LHCN-M2 (cell line): ENCODE data around the gene ALKBH4. TPM values are rescaled to one million over a fixed set of nuclear protein-coding genes. Genes with fewer than 3 reads are reported as not detected.
"Not testable (repeated sequence)": the region's sequence is repeated elsewhere in the genome, so short reads cannot be mapped to it uniquely, and the experiment has no call there.

Experiments used
- DNase-seq: peaks from one replicate; pipeline ENCODE4 v3.0.0-alpha.2; 2012; ENCODE audit warnings: low read depth
- total RNA-seq: library from RNA; depleted of rRNA; stranded (reverse); fragments of >200 nt; gene quantifications from 2 replicates; pipeline ENCODE4 v1.2.3, GENCODE V29; 2014

Gene ALKBH4
- total RNA-seq, 1 experiment from 2014 or later: 25.5 TPM

- DNase-seq: no peak
Observed at GRCh38 chr7:102429141-102429899, 35.3 kb downstream of the ALKBH4 start.

- no peak for DNase-seq
Observed at GRCh38 chr7:102427019-102427405, 37.7 kb downstream of the ALKBH4 start.

- no peak for DNase-seq
Observed at GRCh38 chr7:102426268-102427018, 38.2 kb downstream of the ALKBH4 start.

- no peak for DNase-seq
Observed at GRCh38 chr7:102425639-102426267, 38.9 kb downstream of the ALKBH4 start.

- no peak for DNase-seq
Observed at GRCh38 chr7:102424787-102425218, 39.9 kb downstream of the ALKBH4 start.

GRCh38 chr7:102424129-102424551, 40.5 kb downstream of the ALKBH4 start:
- no peak for DNase-seq

- no peak for DNase-seq
Observed at GRCh38 chr7:102421706-102422240, 42.9 kb downstream of the ALKBH4 start.

GRCh38 chr7:102418592-102418991, 46.1 kb downstream of the ALKBH4 start:
- no peak for DNase-seq

GRCh38 chr7:102417105-102417504, 47.6 kb downstream of the ALKBH4 start:
- DNase-seq: no peak

GRCh38 chr7:102416406-102416805, 48.3 kb downstream of the ALKBH4 start:
- no peak for DNase-seq

GRCh38 chr7:102415685-102416225, 48.9 kb downstream of the ALKBH4 start:
- DNase-seq: no peak

- DNase-seq: no peak
Observed at GRCh38 chr7:102413611-102414010, 51.1 kb downstream of the ALKBH4 start.

- DNase-seq: no peak
Observed at GRCh38 chr7:102413091-102413490, 51.6 kb downstream of the ALKBH4 start.

GRCh38 chr7:102412548-102412947, 52.1 kb downstream of the ALKBH4 start:
- peak; percentile 54 for DNase-seq

- DNase-seq: no peak
Observed at GRCh38 chr7:102410918-102411317, 53.7 kb downstream of the ALKBH4 start.

- DNase-seq: no peak
Observed at GRCh38 chr7:102410123-102410522, 54.5 kb downstream of the ALKBH4 start.

GRCh38 chr7:102409340-102409739, 55.3 kb downstream of the ALKBH4 start:
- no peak for DNase-seq

- DNase-seq: not testable (repeated sequence)
Observed at GRCh38 chr7:102408530-102408929, 56.1 kb downstream of the ALKBH4 start.

- DNase-seq: no peak
Observed at GRCh38 chr7:102407910-102408309, 56.8 kb downstream of the ALKBH4 start.
